Embryonic facial prominence (tissue), 1 donor: ENCODE data around the gene CDKN2C.
"Not testable (repeated sequence)": the region's sequence is repeated elsewhere in the genome, so short reads cannot be mapped to it uniquely, and the experiment has no call there.

ENCODE experiments used
- DNase-seq: peaks from one replicate; pipeline ENCODE4 v3.0.0-alpha.2; 2016; ENCODE audit errors: extremely low spot score

CDKN2C gene

DNA sequence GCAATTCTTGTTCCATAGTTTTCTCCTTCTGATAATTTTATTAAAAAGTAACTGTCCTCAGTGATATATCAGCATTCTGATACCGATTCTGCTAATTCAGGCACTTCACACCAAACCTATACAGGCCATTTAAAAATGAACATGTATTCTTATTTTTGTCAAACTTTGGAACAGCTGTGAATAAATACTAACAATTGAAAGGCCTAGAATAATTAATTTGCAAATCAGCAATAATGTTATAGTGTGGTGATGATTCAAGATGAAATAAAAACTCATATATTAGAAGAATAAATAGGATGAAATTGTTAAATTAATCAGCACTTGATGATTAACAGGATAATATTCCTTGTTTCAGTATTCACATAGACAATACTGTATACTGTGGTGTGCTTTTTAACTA lies 9.9 kb downstream of the CDKN2C start:
- DNase-seq, result no peak

DNA sequence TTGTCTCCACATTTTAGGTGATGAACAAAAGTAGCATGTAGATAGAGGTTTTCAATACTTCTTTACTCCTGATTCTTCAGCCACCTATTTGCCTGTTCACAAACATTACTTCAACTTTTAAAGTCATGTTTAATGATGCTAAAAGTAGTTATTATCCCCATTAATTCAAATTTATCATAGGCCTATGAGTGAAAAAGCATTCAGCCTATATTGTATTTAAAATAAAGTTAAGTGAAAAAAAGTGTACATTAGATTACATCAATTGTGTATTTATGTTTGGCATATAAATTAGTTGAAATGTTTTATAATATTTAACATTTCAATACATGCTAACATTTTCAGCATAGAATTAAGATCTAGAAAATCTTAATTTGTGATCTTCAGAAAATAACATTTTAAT lies 10.5 kb downstream of the CDKN2C start:
- no peak for DNase-seq

DNA sequence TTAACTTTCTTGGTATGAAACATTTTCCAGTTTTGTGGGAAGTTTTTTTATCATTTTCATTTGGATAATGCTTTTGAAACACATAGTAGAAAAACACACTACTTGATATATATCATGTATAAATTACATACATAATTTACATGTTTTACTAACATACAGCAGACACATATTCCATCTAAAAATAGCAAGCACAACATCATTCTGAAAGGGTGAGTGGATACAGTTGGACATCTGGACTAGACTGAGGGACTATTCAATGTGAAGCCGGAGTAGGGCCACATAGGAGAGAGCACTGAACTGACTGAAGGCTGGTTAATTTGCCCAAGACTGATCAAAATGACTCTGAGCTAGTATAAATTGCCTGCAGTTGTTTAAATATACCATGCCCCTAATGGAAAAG lies 11.7 kb downstream of the CDKN2C start:
- DNase-seq, result no peak

DNA sequence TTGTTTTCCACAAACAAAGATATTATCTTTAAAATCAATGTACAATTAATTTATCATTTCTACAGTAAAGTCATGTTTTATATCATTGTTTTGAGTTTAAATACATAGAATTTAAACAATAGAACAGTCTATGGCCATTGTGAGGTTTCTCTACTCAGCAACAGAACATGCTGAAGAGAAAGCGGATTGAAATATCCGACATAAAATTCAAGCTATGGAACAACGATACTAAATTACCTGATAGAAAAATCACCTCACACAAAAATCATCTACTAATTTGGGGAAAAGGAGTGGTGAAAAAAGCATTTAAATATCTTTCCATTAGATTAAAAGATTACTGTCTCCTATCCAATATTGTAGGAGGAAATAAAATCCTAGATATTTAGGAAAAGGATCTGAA lies 12.6 kb downstream of the CDKN2C start:
- no peak for DNase-seq

DNA sequence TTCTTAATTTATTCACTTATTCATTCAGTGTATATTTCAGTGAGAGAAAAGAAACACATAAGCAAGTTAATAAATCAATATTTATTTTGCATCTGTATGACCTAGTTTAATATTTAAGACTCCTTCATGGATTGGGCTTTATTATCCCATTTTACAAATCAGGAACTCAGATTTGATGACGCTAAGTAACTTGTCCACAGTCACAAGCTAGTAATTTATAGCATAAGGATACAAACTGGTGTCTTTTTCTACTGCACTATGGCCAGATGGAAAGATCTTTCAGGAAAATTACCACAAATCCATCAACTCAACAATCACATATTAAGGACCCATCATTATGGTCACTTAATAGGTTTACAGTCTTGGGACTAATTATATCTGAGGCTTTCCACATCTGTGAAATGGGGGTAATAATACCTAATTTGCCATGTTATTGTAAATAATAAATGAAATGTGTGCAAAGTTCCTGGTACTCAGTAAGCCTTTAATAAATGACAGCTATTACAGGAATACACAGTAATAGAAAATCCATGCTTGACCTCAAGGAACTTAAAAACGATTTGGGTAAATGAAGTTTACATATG lies 13.3 kb downstream of the CDKN2C start:
- no peak for DNase-seq

DNA sequence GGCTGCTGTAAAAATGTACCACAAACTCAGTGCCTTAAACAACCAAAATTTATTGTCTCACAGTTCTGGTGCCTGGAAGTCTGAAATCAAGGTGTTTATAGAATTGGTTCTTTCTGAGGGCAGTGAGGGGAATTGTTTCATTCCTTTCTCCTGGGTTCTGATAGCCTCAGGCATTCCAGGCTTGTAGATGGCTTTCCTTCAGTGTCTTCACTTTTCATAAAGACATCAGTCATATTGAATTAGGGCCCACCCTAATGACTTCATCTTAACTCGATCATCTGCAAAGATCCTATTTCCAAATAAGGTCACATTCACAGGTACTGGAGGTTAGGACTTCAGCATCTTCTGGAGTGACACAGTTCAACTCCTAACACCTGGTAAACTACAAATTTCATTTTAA lies 15.0 kb downstream of the CDKN2C start:
- DNase-seq, result no peak

DNA sequence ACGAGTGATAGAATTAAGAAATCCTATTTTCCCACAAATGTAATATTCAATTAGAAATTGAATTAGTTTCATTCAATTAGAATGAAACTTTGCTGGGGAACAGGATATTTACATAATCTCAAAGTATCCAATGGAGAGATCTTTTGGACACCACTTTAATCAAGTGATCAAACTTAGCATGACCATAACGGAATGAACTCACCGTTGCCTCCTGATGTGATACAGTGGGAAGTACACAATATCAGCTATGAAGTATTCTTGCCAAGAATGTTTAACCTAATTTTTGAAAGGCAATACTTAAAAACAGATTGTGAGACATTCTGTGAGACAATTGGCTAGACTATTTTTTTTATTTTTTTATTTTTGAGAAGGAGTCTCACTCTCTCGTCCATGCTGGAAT lies 16.6 kb downstream of the CDKN2C start:
- no peak for DNase-seq

DNA sequence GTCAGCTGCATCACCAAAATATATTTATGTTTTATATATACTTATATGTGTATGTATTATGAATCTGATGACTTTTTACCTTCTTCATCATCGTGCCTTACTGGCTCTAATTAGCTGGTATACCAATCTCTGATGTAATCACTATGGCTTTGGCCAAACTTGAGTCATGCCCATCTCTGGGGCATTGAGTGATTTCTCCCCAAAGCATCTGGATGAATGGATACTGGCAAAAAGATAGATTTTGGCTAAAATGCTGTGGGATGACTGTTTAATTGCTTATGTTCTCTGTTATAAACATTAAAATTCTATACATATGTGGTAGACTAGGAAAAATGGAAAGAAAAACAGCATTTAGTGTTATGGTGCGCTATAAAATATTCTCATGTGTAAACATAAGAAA lies 19.6 kb downstream of the CDKN2C start:
- no peak for DNase-seq

DNA sequence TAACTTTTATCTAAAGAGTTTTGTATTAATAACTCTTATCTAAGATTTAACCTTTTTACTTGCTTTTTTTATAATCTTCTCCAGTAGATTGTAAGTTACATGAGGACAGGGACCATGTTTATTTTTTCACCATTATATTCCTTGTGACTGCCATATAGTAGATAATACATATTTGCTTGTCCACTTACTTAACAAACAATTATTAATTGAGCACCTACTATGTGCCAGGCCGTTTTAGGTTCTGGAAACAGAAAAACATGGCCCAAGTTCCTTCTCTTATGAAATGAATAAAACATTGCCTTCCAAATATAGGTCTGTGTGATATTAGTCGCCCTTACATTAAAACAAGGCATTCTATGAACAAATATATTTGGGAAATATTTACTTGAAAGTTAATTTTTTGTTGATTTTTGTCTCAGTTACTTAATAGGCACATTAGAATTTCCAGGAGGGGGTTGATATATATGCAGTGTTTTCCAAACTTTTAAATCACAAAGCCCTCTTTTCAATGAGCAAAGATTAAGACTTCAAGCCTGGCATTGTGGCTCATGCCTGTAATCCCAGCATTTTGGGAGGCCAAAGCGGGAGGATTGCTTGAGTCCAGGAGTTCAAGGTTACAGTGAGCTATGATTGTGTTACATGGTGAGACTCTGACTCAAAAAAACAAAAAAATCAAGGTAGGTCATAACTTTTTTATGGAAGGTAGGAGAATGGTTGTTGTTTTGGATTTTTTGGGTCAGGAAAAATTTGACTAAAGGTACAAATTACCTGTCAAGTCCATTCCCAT lies 22.7 kb downstream of the CDKN2C start:
- no peak for DNase-seq

DNA sequence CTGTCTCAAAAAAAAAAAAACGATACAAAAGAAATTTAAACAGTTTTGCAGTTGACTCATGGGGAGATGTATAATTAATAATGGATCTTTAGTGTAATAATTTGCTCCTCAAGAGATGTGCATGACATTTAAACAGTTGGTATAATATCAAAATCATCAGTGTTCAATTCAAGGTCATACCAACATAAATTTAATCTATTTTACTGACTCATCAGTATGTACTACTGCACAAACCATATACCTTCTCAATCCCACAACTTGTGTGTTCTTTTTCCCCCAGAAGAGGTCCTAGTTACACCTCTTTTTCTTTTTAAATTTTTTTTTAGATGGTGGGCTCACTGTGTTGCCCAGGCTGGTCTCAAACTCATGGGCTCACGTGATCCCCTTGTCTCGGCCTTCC lies 23.6 kb downstream of the CDKN2C start:
- DNase-seq, result no peak

DNA sequence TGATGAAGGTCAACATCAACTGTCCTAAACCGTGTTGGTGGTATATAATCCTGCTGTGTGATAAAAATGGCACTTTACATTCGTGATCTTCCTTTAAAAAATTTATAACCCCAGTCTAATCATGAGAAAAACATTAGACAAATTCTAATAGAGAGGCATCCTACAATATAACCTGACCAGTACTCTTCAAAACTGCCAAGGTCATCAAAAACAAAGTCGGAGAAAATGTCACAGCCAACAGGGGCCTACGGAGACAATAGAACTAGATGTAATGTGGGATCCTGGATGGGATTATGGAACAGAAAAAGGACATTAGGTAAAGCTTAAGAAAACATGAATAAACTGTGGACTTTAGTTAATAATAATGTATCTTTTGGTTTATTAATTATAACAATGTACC lies 25.0 kb downstream of the CDKN2C start:
- no peak for DNase-seq

DNA sequence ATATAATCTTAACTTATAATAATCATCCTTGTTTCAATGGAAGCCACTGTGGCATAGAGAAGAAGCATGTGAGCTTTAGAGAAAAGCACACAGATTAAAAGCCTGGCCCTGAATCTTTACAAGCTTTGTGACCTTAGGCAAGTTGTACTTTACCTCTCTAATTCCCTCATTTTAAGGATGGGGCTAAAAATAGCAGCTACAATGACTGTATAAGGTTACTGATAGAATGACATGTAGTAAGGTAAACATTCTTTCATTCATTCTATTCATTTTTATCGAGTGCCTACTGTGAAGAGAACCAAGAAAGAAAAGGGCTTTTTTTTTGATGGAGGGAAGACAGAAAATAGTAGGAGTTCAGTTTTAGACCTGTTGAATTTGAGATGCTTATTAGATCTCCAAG lies 25.6 kb downstream of the CDKN2C start:
- DNase-seq, result no peak

DNA sequence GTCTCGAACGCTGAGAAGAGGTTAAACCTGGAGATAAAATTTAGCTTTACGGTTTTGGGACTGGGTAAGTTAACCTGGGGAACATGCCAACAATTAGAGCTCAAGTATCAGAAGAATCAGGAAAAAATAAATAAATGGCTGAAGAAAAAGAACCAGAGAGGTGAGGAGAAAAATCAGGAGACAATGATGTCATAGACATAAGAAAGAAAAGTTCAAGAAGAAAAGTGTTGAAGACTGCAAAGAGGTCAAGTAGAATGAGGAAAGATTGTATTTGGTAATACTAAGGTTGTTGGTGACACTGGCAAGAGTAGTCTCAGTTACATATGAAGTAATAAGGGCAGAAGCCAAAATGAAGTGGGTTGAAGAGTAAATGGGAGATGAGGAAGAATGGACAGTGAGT lies 26.0 kb downstream of the CDKN2C start:
- no peak for DNase-seq

DNA sequence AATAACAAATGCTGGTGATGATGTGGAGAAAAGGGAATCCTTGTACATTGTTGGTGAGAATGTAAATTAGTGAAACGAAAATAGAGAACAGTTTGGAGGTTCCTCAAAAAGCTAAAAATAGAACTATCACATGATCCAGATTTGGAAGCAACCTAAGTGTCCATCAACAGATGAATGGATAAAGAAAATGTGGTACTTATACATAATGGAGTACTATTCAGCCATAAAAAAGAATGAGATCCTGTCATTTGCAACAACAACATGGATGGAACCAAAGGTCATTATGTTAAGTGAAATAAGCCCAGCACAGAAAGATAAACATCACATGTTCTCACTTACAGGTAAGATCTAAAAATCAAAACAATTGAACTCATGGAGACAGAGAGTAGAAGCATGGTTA lies 29.3 kb downstream of the CDKN2C start:
- DNase-seq, result not testable (repeated sequence)

DNA sequence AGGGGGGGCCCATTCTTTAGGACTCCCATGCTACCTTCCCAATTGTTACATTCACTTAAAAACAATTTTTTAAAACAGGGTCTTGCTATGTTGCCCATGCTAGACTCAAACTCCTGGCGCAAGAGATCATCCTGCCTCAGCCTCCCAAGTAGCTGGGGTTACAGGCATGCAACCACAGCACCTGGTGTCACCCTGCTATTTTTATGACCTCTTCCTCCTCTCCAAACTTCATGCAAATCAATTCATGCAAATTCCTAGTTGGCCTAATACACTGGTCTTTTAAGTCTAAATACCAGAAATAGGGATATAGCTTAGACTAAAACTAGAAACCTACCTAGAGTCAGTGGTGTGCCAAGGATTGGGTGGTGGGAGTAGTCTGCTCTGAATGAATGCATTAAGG lies 30.1 kb downstream of the CDKN2C start:
- DNase-seq, result no peak

DNA sequence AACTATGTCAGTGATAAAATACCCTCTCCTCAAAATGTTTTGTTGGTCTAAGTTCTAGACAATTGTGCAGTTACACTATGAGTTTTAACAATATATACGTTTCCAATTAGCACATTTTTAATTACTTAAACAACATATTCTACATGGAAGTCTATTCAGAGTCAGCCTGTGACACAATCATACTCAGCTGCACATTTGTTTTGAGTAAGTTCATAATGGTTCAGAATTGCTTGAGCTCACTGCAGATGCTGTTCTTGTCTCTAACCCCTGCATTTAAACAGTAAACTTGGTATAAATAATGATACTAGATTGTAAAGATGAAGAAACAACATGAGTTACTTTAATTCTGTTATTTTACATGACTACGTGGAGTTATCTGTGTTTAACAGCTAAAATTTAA lies 30.6 kb downstream of the CDKN2C start:
- DNase-seq, result no peak

DNA sequence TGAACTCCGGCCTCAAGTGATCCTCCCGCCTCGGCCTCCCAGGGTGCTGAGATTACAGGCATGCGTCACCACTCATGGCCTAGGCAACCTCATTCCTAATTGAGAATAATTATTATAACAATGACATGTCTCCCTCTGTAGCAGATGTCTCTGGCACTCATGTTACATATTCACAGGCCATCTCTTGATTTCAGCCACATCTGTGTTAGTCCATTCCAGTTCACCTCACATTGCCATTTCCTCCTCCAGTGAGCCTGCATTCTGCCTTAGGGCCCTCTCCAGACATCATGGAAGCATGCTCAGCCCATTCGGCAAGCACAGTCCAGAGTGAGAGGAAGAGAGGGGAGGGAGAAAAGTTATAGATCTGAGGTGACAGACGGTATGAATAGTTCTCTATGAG lies 32.5 kb downstream of the CDKN2C start:
- DNase-seq, result no peak

DNA sequence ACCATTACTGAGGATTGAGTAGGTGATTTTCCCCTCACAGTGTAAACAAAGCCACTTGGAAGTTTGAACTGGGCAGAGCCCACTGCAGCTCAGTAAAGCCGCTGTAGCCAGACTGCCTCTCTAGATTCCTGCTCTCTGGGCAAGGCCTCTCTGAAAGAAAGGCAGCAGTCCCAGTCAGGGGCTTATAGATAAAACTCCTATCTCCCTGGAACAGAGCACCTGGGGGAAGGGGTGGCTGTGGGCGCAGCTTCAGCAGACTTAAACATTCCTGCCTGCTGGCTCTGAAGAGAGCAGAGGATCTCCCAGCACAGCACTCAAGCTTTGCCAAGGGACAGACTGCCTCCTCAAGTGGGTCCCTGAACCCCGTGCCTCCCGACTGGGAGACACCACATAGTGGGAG lies 35.5 kb downstream of the CDKN2C start:
- not testable (repeated sequence) for DNase-seq

DNA sequence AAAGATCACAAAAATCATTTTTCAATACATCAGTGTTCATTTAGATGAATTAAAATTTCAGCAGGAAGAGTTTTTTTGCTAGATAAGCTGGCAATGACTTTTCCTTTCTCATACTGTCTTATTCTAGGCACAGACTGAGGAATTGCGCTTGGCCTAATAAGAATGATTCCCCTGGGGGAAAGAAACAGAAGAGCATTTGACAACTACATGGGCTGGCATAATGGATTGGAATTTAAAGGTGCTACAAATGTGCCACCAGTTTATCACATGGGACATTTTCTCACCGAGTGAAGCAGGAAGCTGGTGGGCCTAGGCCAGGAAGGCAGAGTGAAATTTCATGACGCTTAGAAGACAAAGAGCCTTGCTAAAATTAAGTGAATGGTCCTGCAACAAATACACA lies 39.3 kb downstream of the CDKN2C start:
- no peak for DNase-seq

DNA sequence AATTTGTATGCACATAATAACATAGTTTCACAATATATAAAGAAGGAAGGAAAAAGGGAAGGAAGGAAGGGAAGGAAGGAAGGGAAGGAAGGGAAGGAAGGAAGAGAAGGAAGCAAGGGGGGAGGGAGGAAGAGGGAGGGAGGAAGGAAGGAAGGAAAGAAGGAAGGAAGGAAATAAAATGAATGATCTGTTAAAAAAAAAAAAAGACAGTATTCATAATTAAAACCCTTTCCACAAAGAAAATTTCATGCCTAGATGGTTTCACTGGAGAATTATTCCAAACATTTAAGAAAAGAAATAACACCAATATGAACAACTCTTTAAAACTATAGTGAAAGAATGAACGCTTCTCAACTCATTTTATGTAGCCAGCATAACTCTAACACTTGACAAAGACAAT lies 44.8 kb downstream of the CDKN2C start:
- DNase-seq, result no peak

DNA sequence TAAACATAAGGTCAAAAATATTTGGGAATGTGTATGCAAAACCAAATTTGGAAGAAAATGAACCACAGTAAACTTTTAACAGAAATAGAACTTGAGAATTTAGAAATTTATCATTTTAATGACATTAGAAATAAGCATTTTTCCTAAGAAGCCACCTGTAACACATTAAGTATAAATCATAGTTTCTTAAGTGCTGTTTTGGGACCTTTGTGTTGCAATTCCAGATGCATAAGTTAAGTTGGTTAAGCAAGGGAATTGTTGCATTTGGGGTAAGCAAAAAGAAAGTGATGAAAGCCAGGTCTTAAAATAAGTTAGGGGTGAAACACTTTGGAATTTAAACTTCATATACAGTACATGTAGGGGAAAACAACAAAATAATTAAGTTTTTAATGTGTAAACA lies 49.8 kb downstream of the CDKN2C start:
- no peak for DNase-seq
